ENCODE data around the gene ABCA3. TPM values are rescaled to one million over a fixed set of nuclear protein-coding genes. Genes with fewer than 3 reads are reported as not detected.

Gene ABCA3
- total and polyA plus RNA-seq, 2 of the 8 experiments (the other 6 are each of a cell fraction or from before 2014, with no cell fraction given): 5.7 to 7.9 TPM

DNA sequence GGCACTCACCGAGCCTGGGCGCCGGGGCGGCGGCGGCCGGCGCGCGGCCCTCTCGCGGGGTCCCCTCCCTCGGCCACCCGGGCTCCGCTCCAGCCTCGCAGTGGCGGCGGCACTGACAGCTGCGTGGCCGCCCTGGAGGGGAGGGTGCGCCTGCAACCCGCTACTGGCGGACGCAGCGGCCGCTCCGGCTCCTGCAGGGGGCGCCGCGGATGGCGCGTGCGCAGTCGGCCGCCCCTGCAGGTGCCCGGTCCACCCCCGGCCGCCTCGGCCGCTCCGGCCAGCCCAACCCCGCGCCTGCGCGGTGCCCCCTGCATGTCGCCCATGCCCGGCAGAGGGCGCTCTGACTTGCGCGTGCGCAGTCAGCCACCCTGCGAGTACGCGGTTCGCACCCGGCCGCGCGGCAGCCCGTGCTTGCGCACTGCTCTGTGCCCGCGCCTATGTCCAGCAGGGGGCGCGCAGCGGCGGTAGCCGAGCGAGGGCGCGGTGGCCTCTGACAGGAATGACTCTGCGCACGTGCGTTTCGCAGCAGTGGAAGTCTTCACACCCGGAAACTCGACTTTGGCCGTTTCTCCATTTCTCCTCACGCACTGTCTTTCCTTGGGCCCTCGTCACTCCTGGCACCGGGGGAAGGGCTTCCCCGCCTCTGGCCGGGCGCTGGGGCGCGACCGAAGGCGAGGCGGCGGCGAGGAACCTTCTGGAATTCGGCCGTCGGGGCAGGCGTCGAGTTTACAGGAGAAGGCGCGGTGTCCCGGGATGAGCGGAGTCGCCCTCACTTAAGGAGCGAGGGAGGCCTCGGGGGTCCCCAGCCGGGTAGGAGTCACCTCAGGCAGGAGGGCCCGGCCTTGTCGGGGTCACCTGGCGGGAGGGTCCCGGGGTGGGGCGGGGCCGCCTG, at the start of gene ABCA3 (continued):
- TF ChIP-seq SP4 (IDR thresholded peaks at IDR 0.05; ENCODE audit: low read length) (peak; percentile 96), RNF2 (IDR thresholded peaks at IDR 0.05; ENCODE audit: borderline replicate concordance, low read depth, low read length, missing control alignments, poor library complexity, severe bottlenecking) (peak; percentile 97), TCF12 (IDR thresholded peaks at IDR 0.05; ENCODE audit: low read depth, low read length) (peak; percentile 81; the same call in 1 of the 2 replicates), SUZ12 (IDR thresholded peaks at IDR 0.05; ENCODE audit: low read length) (no peak), RAD21 (IDR thresholded peaks at IDR 0.05 in 1 of 2, conservative IDR thresholded peaks at IDR 0.05 in 1 of 2; ENCODE audit: low read depth in 2 of 2, low read length in 2 of 2) (peak; percentile 73 to 82), NRF1 (IDR thresholded peaks at IDR 0.05; ENCODE audit: low read depth, low read length) (peak; percentile 98), TAF7 (optimal IDR thresholded peaks at IDR 0.05; ENCODE audit: borderline replicate concordance, low read depth, low read length) (peak; percentile 96), BACH1 (IDR thresholded peaks at IDR 0.05; ENCODE audit: low read length) (peak; percentile 63; the same call in 1 of the 2 replicates), KDM5A (IDR thresholded peaks at IDR 0.05; ENCODE audit: low read length) (no peak), CREB1 (IDR thresholded peaks at IDR 0.05) (peak; percentile 74), SIN3A (conservative IDR thresholded peaks at IDR 0.05 in 1 of 2, IDR thresholded peaks at IDR 0.05 in 1 of 2; ENCODE audit: low read depth in 1 of 2, low read length in 2 of 2) (peak; percentile 85 to 86), FOSL1 (IDR thresholded peaks at IDR 0.05; ENCODE audit: insufficient read depth, low read depth, low read length) (no peak)

Measured in H1 (cell line).